Stimulated activated CD4-positive, alpha-beta T cell treated with anti-CD3 and anti-CD28 coated beads, Interleukin-15, amount 100 ng/mL, for 48 hours (primary cell): Measurements from ENCODE around the gene TMEM167B.

Experiments used
- DNase-seq, 2 donors: peaks; one replicate each; pipeline ENCODE4 v3.0.0-alpha.2; 2020; ENCODE audit warnings: low read depth in 2 of 2

TMEM167B gene

DNA sequence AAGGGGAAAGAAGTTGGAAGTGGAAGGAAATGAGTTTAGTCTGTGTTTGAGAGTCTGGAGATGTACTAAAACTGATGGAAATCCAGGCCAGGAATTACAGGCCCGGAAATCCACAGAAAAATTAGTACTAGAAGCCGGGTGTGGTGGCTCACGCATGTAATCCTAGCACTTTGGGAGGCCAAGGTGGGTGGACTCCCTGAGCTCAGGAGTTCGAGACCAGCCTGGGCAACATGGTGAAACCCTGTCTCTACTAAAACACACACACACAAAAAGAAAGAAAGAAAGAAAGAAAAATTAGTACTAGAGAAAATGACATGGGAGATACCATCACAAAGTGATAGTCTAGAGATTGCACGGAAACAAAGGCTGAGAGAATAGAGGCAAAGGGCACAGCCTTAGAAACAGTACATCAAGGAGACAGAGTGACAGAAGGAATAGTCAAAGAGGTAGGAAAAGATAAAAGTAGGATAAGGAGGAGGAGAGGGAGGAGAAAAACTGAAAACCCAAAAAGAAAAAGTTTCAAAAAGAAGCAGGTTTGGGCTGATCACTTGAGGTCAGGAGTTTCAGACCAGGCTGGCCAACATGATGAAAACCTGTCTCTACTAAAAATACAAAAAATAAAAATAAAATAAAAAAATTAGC, 10.0 kb upstream of the TMEM167B start:
- DNase-seq, result no peak

- no peak for DNase-seq
These were observed 7.1 kb upstream of the TMEM167B start for GRCh38 chr1:109083501-109083900.

DNA sequence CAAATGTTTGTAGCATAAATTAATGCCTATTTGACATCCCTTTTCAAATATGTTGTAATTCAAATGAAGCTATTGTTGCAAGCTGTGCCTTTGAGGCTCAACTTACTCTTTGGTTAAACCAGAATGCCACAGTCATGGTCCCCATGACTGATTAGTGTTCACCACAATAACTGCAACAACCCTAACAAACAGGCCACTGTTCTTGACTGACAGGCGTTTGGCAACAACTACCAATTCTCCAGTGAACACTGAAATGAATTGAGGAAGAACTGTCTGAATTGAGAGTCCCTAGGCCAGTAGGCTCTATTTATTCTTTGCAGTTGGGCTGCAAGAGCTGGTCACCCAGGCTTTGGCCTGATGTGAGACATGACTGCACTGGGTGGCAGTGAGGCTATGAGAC, 6.6 kb upstream of the TMEM167B start:
- DNase-seq, result no peak

GRCh38 chr1:109084563-109085517, 5.7 kb upstream of the TMEM167B start:
- DNase-seq, result no peak

GRCh38 chr1:109089242-109090015, 1.1 kb upstream of the TMEM167B start:
- peak in 1 of 2 donors; percentile 57 for DNase-seq

DNA sequence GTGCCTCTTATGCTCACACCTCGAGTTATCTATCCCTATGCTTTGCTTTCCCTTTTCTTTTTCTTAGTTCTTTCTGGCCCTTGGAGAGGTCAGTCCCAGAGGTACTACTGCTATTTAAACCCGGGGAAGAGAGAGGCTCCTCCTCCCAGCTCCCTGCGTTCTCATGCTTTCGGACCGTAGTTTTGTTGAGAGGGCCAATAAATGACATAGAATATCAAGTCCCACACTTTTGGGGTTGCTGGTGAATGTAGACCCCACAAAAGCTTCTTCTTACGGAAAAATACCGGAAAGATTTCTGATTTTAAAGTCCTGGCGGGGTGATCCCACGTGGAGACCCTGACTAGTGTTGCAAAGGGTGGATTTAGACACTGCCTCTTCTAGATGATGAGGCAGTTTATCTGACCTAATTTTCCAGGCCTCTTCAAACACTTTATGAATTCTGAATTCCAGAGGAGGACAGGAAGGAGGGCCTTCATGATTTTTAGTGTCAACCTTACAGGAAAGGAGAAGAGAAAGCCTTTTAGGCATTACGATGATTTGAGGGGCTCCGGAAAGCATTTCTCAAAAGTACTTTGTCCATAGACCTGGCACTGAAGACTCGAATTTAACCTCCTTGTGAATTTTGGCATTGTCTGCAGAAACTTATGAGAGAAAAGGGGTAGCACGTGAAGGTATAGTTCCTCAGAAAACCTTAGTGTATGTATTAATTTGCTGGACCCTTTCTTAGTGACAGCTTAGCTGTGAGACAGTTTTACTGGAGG, 694 bp downstream of the TMEM167B start:
- DNase-seq, result no peak

GRCh38 chr1:109091839-109092193, 1.3 kb downstream of the TMEM167B start:
- DNase-seq, result no peak

DNA sequence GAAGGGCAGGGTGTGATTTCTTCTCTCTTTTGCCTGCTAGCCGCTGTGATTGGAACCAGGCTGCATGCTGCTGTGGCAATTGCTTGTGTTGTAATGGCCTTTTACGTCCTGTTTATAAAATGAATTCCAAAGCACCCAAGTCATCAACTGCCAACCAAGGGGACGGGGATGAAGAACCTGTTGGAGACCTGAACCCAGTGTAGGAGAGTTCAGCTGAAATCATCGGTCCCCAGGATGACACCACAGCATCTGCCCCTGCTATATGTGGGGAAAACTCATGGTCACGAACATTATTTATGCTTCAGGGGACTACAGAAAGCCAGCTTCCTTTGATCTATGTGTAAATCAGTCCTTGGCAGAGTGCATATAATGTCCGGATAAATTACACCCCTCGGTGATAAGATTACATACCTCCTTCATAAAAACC, 3.8 kb downstream of the TMEM167B start:
- no peak for DNase-seq

DNA sequence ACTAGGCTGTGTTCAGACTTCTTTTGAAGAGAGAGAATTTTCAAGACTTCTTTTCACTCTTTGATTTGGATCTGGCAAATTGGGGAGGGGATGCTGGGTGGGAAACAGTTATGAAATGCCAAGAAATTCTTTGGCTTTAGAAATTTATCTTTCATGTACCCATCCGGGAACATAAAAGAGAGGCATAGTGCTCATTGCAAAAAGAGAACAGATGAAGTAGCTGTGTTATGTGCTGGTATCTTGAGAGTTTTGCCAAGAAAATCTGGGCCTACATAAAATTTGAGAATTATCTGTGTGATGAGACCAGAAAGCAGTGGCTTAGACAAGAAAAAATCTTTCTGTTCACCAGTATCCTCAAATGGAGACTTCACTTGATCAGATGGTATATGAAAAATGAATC, 4.3 kb downstream of the TMEM167B start:
- no peak for DNase-seq

DNA sequence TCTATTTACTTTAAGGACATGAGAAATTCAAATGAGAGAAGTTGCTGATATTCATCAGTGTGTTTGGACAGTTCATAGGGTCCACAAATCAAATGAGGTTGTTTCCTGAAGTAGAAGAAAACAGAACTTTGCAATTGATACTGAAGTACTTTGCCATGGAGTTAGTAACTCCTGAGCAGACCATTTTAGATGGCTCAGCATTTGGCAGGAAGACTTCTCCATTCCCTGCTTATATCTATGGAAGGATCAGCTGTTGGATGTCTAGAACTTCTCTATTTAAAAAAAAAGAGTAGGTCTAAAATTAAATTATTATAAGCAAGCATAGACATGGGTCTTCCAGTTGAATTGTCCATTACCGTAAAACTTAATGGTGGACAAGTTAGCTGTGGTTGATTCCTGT, 5.1 kb downstream of the TMEM167B start:
- DNase-seq, result no peak

- no peak for DNase-seq
These were observed 5.6 kb downstream of the TMEM167B start for GRCh38 chr1:109096120-109096519.

DNA sequence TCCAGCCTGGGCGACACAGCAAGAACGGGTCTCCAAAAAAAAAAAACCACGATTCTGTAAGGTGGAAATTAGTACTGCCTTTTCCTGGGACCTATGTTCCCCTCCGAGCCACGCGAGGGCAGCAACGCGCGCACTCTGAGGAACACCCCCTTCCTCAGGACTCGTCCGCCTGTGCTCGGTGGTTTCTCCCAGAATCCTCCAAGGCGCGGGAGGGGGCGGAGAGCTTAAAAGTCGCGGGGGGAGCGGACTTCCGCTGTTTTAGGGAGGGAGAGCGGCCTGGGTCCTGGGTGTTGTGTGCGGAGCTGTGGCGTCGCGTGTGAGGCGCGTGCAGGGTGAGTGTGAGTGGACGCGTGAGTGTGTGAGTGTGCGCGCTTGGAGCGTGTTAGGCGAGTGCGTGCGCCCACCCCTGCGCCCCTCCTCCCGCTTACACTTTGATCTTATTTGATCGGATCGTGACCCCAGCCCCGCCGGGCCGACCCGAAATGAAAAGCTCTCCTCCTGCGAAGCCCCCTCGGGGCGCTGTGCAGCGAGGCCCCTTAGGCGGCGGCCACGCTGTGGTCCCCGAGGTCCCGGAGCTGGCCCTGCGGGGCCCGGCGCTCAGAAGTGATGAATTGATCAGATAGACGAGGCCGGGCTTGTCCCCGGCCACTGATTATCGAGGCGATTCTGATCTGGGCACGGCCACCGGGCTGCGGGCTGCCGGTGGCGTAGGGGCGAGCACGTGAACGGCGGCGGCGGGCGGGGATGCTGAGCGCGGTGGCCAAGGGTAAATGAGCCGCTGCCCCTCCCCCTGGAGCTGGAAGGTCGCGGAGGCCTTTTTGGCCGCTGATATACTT, 9.6 kb downstream of the TMEM167B start:
- DNase-seq, result peak; percentile 95 to 96

GRCh38 chr1:109104364-109105151, 14.0 kb downstream of the TMEM167B start:
- DNase-seq, result no peak

DNA sequence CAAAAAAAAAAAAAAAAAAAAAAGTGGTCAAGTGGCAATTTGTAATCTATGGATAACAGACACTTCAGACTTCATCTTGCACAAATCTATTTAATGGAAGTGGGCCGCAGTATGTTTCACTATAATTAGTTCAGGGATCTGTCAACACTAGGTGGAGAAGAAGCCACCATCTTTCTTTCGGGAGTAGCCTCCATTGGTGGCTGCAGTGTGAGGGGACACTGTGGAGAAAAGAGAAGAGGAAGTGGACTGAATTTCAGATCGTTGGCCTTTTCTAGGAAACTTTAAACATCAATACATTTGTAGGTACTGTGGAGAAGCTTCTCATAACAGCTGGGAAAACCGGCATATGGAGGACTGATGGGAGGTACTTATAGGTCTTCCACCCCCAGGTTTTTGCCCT, 15.3 kb downstream of the TMEM167B start:
- no peak for DNase-seq

GRCh38 chr1:109107785-109108184, 17.2 kb downstream of the TMEM167B start:
- no peak for DNase-seq

DNA sequence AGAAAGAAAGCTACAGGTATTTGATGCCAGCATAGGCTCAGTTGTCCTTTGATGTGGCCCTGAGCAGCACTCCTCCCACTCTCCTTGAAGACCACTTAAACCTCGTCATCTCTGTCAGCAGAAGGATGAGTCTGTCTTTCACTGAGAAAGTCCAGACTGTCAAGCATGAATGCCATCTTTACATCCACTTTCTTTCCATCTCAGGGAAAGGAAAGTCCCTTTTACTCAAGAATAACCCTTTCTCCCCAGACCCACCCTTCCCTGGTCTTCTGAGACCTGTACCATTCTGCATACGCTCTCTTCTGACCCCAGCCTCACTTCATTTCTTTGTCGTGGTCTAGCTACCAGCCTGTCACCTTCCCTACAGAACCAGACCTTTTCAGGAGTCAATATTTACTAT, 19.3 kb downstream of the TMEM167B start:
- no peak for DNase-seq

- DNase-seq, result no peak
These were observed 21.0 kb downstream of the TMEM167B start for GRCh38 chr1:109111386-109112055.

GRCh38 chr1:109112056-109112651, 21.6 kb downstream of the TMEM167B start:
- DNase-seq, result no peak
